ENCODE data around the gene CFAP46. TPM values are rescaled to one million over a fixed set of nuclear protein-coding genes. Genes with fewer than 3 reads are reported as not detected.

The CFAP46 gene
- total and polyA plus RNA-seq, 9 of the 15 experiments (the other 6 are each of a cell fraction or from before 2014, with no cell fraction given) = not detected

GRCh38 chr10:132986978-132987377 lies 44.6 kb upstream of the CFAP46 start:
- Histone ChIP-seq H3K36me3 (ENCODE audit: control insufficient read depth, insufficient read depth, low read length) (no peaks in the 10 kb centered on the region), H3K79me2 (ENCODE audit: control insufficient read depth, insufficient read depth, low read length) (no peaks in the 10 kb centered on the region), H3K4me1 (replicated peaks in 1 of 2; ENCODE audit: control insufficient read depth in 2 of 2, insufficient read depth in 2 of 2, low read length in 2 of 2) (peaks cover 0 to 3% of the 10 kb centered on the region in 2 experiments; a peak in 1 of 5 replicates), H2AFZ (ENCODE audit: low read depth, low read length) (no peak overlapping the region), H3K9me3 (replicated peaks; ENCODE audit: control insufficient read depth, insufficient read depth, low read depth, low read length) (no peaks in the 10 kb centered on the region), H3K9ac (ENCODE audit: insufficient read depth in 1 of 2, low read depth in 2 of 2, low read length in 2 of 2) (no peak overlapping the region), H3K27me3 (ENCODE audit: control insufficient read depth in 2 of 2, insufficient read depth in 2 of 2, low read length in 2 of 2) (peaks cover 0 to 21% of the 10 kb centered on the region in 2 experiments; a peak in 2 of 5 replicates), H3K27ac (ENCODE audit: extremely low read depth, low read depth, low read length) (no peak overlapping the region), H3K9me1 (ENCODE audit: control insufficient read depth, insufficient read depth, low read length) (no peaks in the 10 kb centered on the region), H4K20me1 (replicated peaks; ENCODE audit: control insufficient read depth, insufficient read depth, low read length) (0 out of 2 replicates have a peak, but pooled peaks cover 4% of the 10 kb centered on the region), H3K4me2 (ENCODE audit: insufficient read depth, low read length) (no peak overlapping the region), H3K4me3 (no peak overlapping the region)
- 3% methylated on average over 12 of the region's 14 CpGs for WGBS (ENCODE audit: insufficient coverage, low coverage, missing lambda C conversion rate)
- CTCF ChIA-PET (ENCODE audit: low intra/inter-chr PET ratio) = no interaction called here
- FAIRE-seq (no peak), ATAC-seq (no peak), DNase-seq (ENCODE audit: extremely low read depth in 1 of 4, low spot score in 3 of 4) (no peak)
- intact Hi-C loops (cut with micrococcal nuclease) (no loop called here), in situ Hi-C loops (cut with MboI) (no loop called here)
- POLR2A ChIA-PET = no interaction called here
- TF ChIP-seq ZNF717 (CRISPR knock-in tag; IDR thresholded peaks at IDR 0.05) (no peak), TEAD1 (CRISPR knock-in tag; IDR thresholded peaks at IDR 0.05) (no peak), EWSR1 (IDR thresholded peaks at IDR 0.05; ENCODE audit: borderline replicate concordance, low read depth, partially characterized antibody) (no peak), KDM4B (IDR thresholded peaks at IDR 0.05; ENCODE audit: borderline replicate concordance in 2 of 2, low read depth in 1 of 2) (no peak), ZNF354B (CRISPR knock-in tag; IDR thresholded peaks at IDR 0.05) (no peak), NFXL1 (CRISPR knock-in tag; IDR thresholded peaks at IDR 0.05) (no peak)
- no TSS peak for BruUV-seq (replicated peaks)

GRCh38 chr10:132986576-132986975 lies 44.2 kb upstream of the CFAP46 start:
- CTCF ChIA-PET (ENCODE audit: low intra/inter-chr PET ratio) = no interaction called here
- no peaks in the 10 kb centered on the region for H3K9me1 ChIP-seq (ENCODE audit: control insufficient read depth, insufficient read depth, low read length)
- H3K9ac ChIP-seq (ENCODE audit: insufficient read depth in 1 of 2, low read depth in 2 of 2, low read length in 2 of 2) = no peak overlapping the region
- intact Hi-C loops (cut with micrococcal nuclease) = no loop called here
- H3K27me3 ChIP-seq (ENCODE audit: control insufficient read depth in 2 of 2, insufficient read depth in 2 of 2, low read length in 2 of 2) = peaks cover 0 to 22% of the 10 kb centered on the region in 2 experiments; a peak in 2 of 5 replicates
- POLR2A ChIA-PET = no interaction called here
- no TSS peak for BruUV-seq (replicated peaks)
- 7% methylated on average over 3 of the region's 8 CpGs for WGBS (ENCODE audit: insufficient coverage, low coverage, missing lambda C conversion rate)
- no peak for DNase-seq (ENCODE audit: extremely low read depth in 1 of 4, low spot score in 3 of 4)
- in situ Hi-C loops (cut with MboI) = no loop called here
- no peak overlapping the region for H2AFZ ChIP-seq (ENCODE audit: low read depth, low read length)
- no peak overlapping the region for H3K4me3 ChIP-seq
- H3K79me2 ChIP-seq (ENCODE audit: control insufficient read depth, insufficient read depth, low read length) = no peaks in the 10 kb centered on the region
- peaks cover 0 to 3% of the 10 kb centered on the region in 2 experiments; a peak in 1 of 5 replicates for H3K4me1 ChIP-seq (replicated peaks in 1 of 2; ENCODE audit: control insufficient read depth in 2 of 2, insufficient read depth in 2 of 2, low read length in 2 of 2)
- no peak for ATAC-seq
- H4K20me1 ChIP-seq (replicated peaks; ENCODE audit: control insufficient read depth, insufficient read depth, low read length) = 0 out of 2 replicates have a peak, but pooled peaks cover 4% of the 10 kb centered on the region
- no peaks in the 10 kb centered on the region for H3K9me3 ChIP-seq (replicated peaks; ENCODE audit: control insufficient read depth, insufficient read depth, low read depth, low read length)
- no peaks in the 10 kb centered on the region for H3K36me3 ChIP-seq (ENCODE audit: control insufficient read depth, insufficient read depth, low read length)
- H3K4me2 ChIP-seq (ENCODE audit: insufficient read depth, low read length) = no peak overlapping the region
- FAIRE-seq = no peak
- H3K27ac ChIP-seq (ENCODE audit: extremely low read depth, low read depth, low read length) = no peak overlapping the region
- TF ChIP-seq ZNF3 (CRISPR knock-in tag; IDR thresholded peaks at IDR 0.05) (no peak), BRF2 (IDR thresholded peaks at IDR 0.05; ENCODE audit: borderline replicate concordance, insufficient read depth, insufficient read length) (no peak), ZNF224 (CRISPR knock-in tag; IDR thresholded peaks at IDR 0.05) (no peak), GTF2B (IDR thresholded peaks at IDR 0.05; ENCODE audit: extremely low read depth, insufficient read length) (no peak), ZNF165 (CRISPR knock-in tag; IDR thresholded peaks at IDR 0.05; ENCODE audit: borderline replicate concordance) (no peak), ZFX (CRISPR knock-in tag; IDR thresholded peaks at IDR 0.05) (no peak), E2F5 (CRISPR knock-in tag; IDR thresholded peaks at IDR 0.05) (no peak), KLF13 (tag; IDR thresholded peaks at IDR 0.05; ENCODE audit: borderline replicate concordance, low read depth) (no peak), GABPB1 (CRISPR knock-in tag; IDR thresholded peaks at IDR 0.05) (no peak)
